CD14-positive monocyte (primary cell): ENCODE results near the gene SLC20A1. TPM values are rescaled to one million over a fixed set of nuclear protein-coding genes. Genes with fewer than 3 reads are reported as not detected.

Experiments used
- DNase-seq, 3 donors: peaks; one replicate each; pipeline ENCODE4 v3.0.0-alpha.2; 2011 to 2022
- H2AFZ ChIP-seq: 2 replicates; pipeline ENCODE4 v1.6.0; 2012; ENCODE audit warnings: mild to moderate bottlenecking, low read depth, low read length, inconsistent platforms; ENCODE audit not compliant: insufficient read depth, poor library complexity, severe bottlenecking
- H3K27ac ChIP-seq, 2 donors: 1 replicate in 1 of 2; 2 replicates in 1 of 2; pipeline ENCODE4 v1.5.1; 2012 to 2013; ENCODE audit warnings: low read length in 2 of 2, control low read depth in 1 of 2, inconsistent platforms in 1 of 2, low read depth in 1 of 2, mild to moderate bottlenecking in 1 of 2
- H3K27me3 ChIP-seq, 2 donors: one replicate each; pipeline versions ENCODE4 v1.6.0 to v1.6.1; 2011 to 2013; ENCODE audit warnings: low read length in 2 of 2; ENCODE audit not compliant: control insufficient read depth in 2 of 2, insufficient read depth in 2 of 2
- H3K36me3 ChIP-seq, 2 donors: replicated peaks in 1 of 2; 1 replicate in 1 of 2; 2 replicates in 1 of 2; pipeline versions ENCODE4 v1.5.1 to v1.6.1; 2012 to 2013; ENCODE audit warnings: low read length in 2 of 2, control low read depth in 1 of 2, inconsistent platforms in 1 of 2, mild to moderate bottlenecking in 1 of 2; ENCODE audit not compliant: insufficient read depth in 2 of 2, control insufficient read depth in 1 of 2
- H3K4me1 ChIP-seq, 2 donors: 1 replicate in 1 of 2; 2 replicates in 1 of 2; pipeline versions ENCODE4 v1.5.1 to v1.6.1; 2012 to 2013; ENCODE audit warnings: low read length in 2 of 2, control low read depth in 1 of 2, inconsistent platforms in 1 of 2, mild to moderate bottlenecking in 1 of 2, moderate library complexity in 1 of 2; ENCODE audit not compliant: insufficient read depth in 2 of 2, control insufficient read depth in 1 of 2
- H3K4me2 ChIP-seq: replicated peaks from 2 replicates; pipeline ENCODE3; 2012; ENCODE audit warnings: low read length, moderate library complexity, mild to moderate bottlenecking; ENCODE audit not compliant: poor library complexity, severe bottlenecking; ENCODE audit errors: extremely low read depth
- H3K4me3 ChIP-seq, 3 experiments: fragments of 200-600 bp in 1 of 3; sonication (generic) in 1 of 3; replicated peaks in 1 of 3; 1 replicate in 2 of 3; 2 replicates in 1 of 3; pipeline ENCODE4 v1.5.1; 2011 to 2013; ENCODE audit warnings: low read length in 3 of 3, mild to moderate bottlenecking in 3 of 3, control low read depth in 2 of 3, low read depth in 2 of 3, inconsistent platforms in 1 of 3, moderate library complexity in 1 of 3
- H3K79me2 ChIP-seq: 2 replicates; pipeline ENCODE4 v1.6.0; 2012; ENCODE audit warnings: mild to moderate bottlenecking, control low read depth, inconsistent platforms, low read length, moderate library complexity; ENCODE audit not compliant: insufficient read depth
- H3K9ac ChIP-seq: 2 replicates; pipeline ENCODE4 v1.6.0; 2017; ENCODE audit warnings: low read length, mild to moderate bottlenecking; ENCODE audit not compliant: insufficient read depth, poor library complexity, severe bottlenecking
- H3K9me3 ChIP-seq, 2 donors: replicated peaks in 1 of 2; 1 replicate in 1 of 2; 2 replicates in 1 of 2; pipeline versions ENCODE4 v1.5.1 to v1.6.1; 2012 to 2013; ENCODE audit warnings: low read length in 2 of 2, control low read depth in 1 of 2; ENCODE audit not compliant: control insufficient read depth in 1 of 2, insufficient read depth in 1 of 2
- H4K20me1 ChIP-seq: 2 replicates; pipeline ENCODE4 v1.6.0; 2012; ENCODE audit warnings: mild to moderate bottlenecking, low read length, control low read depth, moderate library complexity; ENCODE audit not compliant: insufficient read depth
- H3K27ac Mint-ChIP-seq, 7 donors: one replicate each; pipeline ENCODE4 v1.8.0; 2020; ENCODE audit warnings: mild to moderate bottlenecking in 7 of 7, mixed read lengths in 7 of 7, moderate library complexity in 6 of 7, inconsistent platforms in 2 of 7
- H3K27me3 Mint-ChIP-seq, 3 donors: one replicate each; pipeline ENCODE4 v1.8.0; 2021 to 2022; ENCODE audit warnings: low read depth in 3 of 3, mild to moderate bottlenecking in 3 of 3, mixed read lengths in 3 of 3, moderate library complexity in 3 of 3, inconsistent platforms in 1 of 3
- H3K36me3 Mint-ChIP-seq, 2 donors: one replicate each; pipeline ENCODE4 v1.8.0; 2020; ENCODE audit warnings: mixed read lengths in 2 of 2, inconsistent platforms in 1 of 2, mild to moderate bottlenecking in 1 of 2
- H3K4me1 Mint-ChIP-seq: one replicate; pipeline ENCODE4 v1.8.0; 2020; ENCODE audit warnings: mild to moderate bottlenecking, mixed read lengths
- H3K4me3 Mint-ChIP-seq, 2 donors: one replicate each; pipeline ENCODE4 v1.8.0; 2020; ENCODE audit warnings: mild to moderate bottlenecking in 2 of 2, mixed read lengths in 2 of 2, moderate library complexity in 1 of 2
- H3K9me3 Mint-ChIP-seq, 7 donors: one replicate each; pipeline ENCODE4 v1.8.0; 2020 to 2022; ENCODE audit warnings: mixed read lengths in 7 of 7, mild to moderate bottlenecking in 6 of 7, moderate library complexity in 6 of 7, inconsistent platforms in 2 of 7
- CTCF ChIP-seq: fragments of 200-600 bp; IDR thresholded peaks from one replicate; pipeline ENCODE4 v1.8.0; 2022; ENCODE audit warnings: antibody characterized with exemption, mild to moderate bottlenecking
- WGBS: methylation state at CpG from one replicate; pipeline ENCODE4 v1.1.5; 2013; ENCODE audit warnings: missing lambda C conversion rate; ENCODE audit not compliant: insufficient coverage; 5-methylcytosine and 5-hydroxymethylcytosine counted together
- intact Hi-C, 2 donors: fragments of 100-400 bp; cut with micrococcal nuclease; formaldehyde crosslinking; loops; one replicate each; pipeline versions ENCODE4 v1.15.0 to v1.15.1; 2023
- polyA plus RNA-seq, 3 donors: library from polyadenylated mRNA; depleted of rRNA in 1 of 3; unstranded in 2 of 3; stranded (reverse) in 1 of 3; fragments of 300-500 nt in 2 of 3; fragments of >200 nt in 1 of 3; fragmentation: Illumina TruSeq in 2 of 3; gene quantifications; 1 replicate in 2 of 3; 2 replicates in 1 of 3; pipeline ENCODE4 v1.2.3, GENCODE V29; 2012 to 2021

SLC20A1 gene
- polyA plus RNA-seq, 3 donors = 16.1 to 112 (median 36.3) TPM

GRCh38 chr2:112597537-112598322 is 48.0 kb upstream of the SLC20A1 start:
- Mint-ChIP-seq H3K4me1 (peaks cover 9% of the 10 kb centered on the region), H3K36me3 (peaks cover 2 to 7% of the 10 kb centered on the region in 2 donors), H3K4me3 (no peak overlapping the region), H3K27me3 (peaks cover 0 to 3% (median 1%) of the 10 kb centered on the region in 3 donors), H3K9me3 (peaks cover 0 to 5% (median 2%) of the 10 kb centered on the region in 7 donors), H3K27ac (no peak overlapping the region)
- no peak overlapping the region for H2AFZ ChIP-seq
- no peak overlapping the region for H3K9ac ChIP-seq
- no peaks in the 10 kb centered on the region for H3K36me3 ChIP-seq
- H4K20me1 ChIP-seq = no peaks in the 10 kb centered on the region
- no peak for DNase-seq
- H3K79me2 ChIP-seq = no peaks in the 10 kb centered on the region
- no CpG with 5 or more reads among the region's 10 CpGs for WGBS
- intact Hi-C loops = loop anchor here in 1 of 2 donors (10.0 kb wide), 1 partner anchor 357 kb away; no protein-coding TSS in a partner anchor
- no peak overlapping the region for H3K27ac ChIP-seq
- TF ChIP-seq CTCF = no peak
- H3K4me3 ChIP-seq = no peak overlapping the region
- peaks cover 6 to 8% of the 10 kb centered on the region in 2 donors for H3K4me1 ChIP-seq
- no peaks in the 10 kb centered on the region for H3K27me3 ChIP-seq
- H3K4me2 ChIP-seq = no peak overlapping the region
- H3K9me3 ChIP-seq = no peaks in the 10 kb centered on the region

GRCh38 chr2:112600634-112601033 is 45.1 kb upstream of the SLC20A1 start:
- no peaks in the 10 kb centered on the region for H3K36me3 Mint-ChIP-seq
- WGBS = 94% methylated on average over 3 of the region's 3 CpGs
- H3K27me3 Mint-ChIP-seq = peaks cover 0 to 3% (median 1%) of the 10 kb centered on the region in 3 donors
- no peak overlapping the region for H2AFZ ChIP-seq
- H3K27ac Mint-ChIP-seq = no peak overlapping the region
- H3K9ac ChIP-seq = no peak overlapping the region
- no peaks in the 10 kb centered on the region for H3K27me3 ChIP-seq
- no peak overlapping the region for H3K4me3 ChIP-seq
- intact Hi-C loops = loop anchor here (1.0 to 5.0 kb wide), 3 partner anchors 47 to 126 kb away; partner anchors contain the start of gene SLC20A1 (in 2 of the 2)
- no peak for TF ChIP-seq CTCF
- peaks cover 6% of the 10 kb centered on the region for H3K4me1 Mint-ChIP-seq
- H3K36me3 ChIP-seq = no peaks in the 10 kb centered on the region
- no peak for DNase-seq
- no peak overlapping the region for H3K4me3 Mint-ChIP-seq
- no peaks in the 10 kb centered on the region for H4K20me1 ChIP-seq
- no peak overlapping the region for H3K4me2 ChIP-seq
- no peak overlapping the region for H3K27ac ChIP-seq
- peaks cover 0 to 5% (median 2%) of the 10 kb centered on the region in 7 donors for H3K9me3 Mint-ChIP-seq
- peaks cover 6 to 8% of the 10 kb centered on the region in 2 donors for H3K4me1 ChIP-seq
- H3K79me2 ChIP-seq = no peaks in the 10 kb centered on the region
- H3K9me3 ChIP-seq = no peaks in the 10 kb centered on the region
